ENCODE measurements around the gene PKP4. TPM values are rescaled to one million over a fixed set of nuclear protein-coding genes. Genes with fewer than 3 reads are reported as not detected.

PKP4 gene
- total and polyA plus RNA-seq, 4 experiments from 2014 or later: 1.4 to 39.3 (median 19.1) TPM

DNA sequence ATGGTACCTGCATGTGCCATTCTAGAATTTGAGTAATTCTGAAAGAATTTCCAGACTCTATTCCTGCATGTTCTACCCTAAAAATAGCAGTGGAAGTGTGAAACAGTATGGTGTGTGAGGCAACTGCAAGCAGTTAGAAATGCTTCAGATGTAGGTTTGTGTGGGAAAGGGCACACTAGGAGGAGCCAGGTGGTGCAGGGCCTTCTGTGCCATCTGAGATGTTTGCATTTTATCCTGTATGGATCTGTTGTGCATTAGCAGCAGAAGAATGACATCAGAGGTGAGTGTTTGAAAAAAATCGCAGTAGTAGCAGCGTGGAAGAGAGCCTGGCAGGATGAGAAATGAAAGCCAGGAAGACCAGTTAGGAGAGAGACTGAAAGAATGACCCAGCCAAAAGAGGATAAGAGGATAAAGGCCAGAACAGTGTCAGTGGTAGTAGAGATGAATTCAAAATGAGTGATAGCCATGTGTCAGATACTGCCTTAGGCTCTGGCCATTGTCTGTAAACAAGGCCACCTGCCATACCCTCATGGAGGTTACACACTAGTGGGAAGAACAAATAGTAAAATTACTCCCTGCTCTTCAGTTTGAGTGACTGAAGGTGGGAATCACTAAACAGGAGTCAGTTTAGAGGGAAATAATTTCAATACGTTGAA, 142.2 kb downstream of the PKP4 start:
- ChIA-PET CTCF (ENCODE audit: partially characterized antibody) (no interaction called here), POLR2A (ENCODE audit: partially characterized antibody) (no interaction called here)
- H3K9me3 ChIP-seq (ENCODE audit: control insufficient read depth in 1 of 2, low read length in 2 of 2): no peaks in the 10 kb centered on the region
- DNase-seq: no peak
- Mint-ChIP-seq H3K27me3 (no peaks in the 10 kb centered on the region), H3K9me3 (no peaks in the 10 kb centered on the region), H3K4me1 (peaks cover 0 to 7% (median under 1%) of the 10 kb centered on the region in 4 donors), H3K36me3 (peaks cover 2 to 23% of the 10 kb centered on the region in 2 donors), H3K4me3 (no peak overlapping the region), H3K27ac (no peak overlapping the region)
- H3K4me1 ChIP-seq (ENCODE audit: insufficient read depth, low read length): no peaks in the 10 kb centered on the region
- intact Hi-C loops (cut with micrococcal nuclease): no loop called here
- no peak overlapping the region for H3K27ac ChIP-seq (ENCODE audit: low read depth, low read length)
- H3K27me3 ChIP-seq (ENCODE audit: insufficient read depth, low read length): no peaks in the 10 kb centered on the region
- H3K36me3 ChIP-seq (ENCODE audit: insufficient read depth, low read length): no peaks in the 10 kb centered on the region
- H3K4me3 ChIP-seq (ENCODE audit: low read length in 2 of 2): no peak overlapping the region

DNA sequence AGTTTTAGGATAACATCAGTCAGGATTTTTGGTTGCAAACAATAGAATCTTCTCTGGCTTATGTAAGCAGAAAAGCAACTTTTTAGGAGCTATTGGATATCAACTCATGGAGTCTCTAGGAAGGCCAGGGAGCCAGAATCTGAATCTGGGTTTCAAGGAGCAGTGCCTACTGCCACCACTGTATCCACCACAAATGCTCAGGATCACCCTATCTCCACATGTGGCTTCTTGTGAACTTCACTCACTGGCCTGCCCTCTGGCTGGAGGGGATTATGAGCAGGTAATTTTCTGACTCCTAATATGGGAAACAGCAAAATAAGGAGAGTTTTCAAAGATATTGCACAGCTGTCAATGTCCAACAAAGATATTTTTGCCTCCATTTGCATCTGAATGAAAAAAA, 142.9 kb downstream of the PKP4 start:
- H3K36me3 Mint-ChIP-seq: peaks cover 6 to 29% of the 10 kb centered on the region in 2 donors
- no peak overlapping the region for H3K4me3 Mint-ChIP-seq
- Histone ChIP-seq H3K27ac (ENCODE audit: low read depth, low read length) (no peak overlapping the region), H3K9me3 (ENCODE audit: control insufficient read depth in 1 of 2, low read length in 2 of 2) (no peaks in the 10 kb centered on the region), H3K4me3 (ENCODE audit: low read length in 2 of 2) (no peak overlapping the region), H3K4me1 (ENCODE audit: insufficient read depth, low read length) (no peaks in the 10 kb centered on the region), H3K36me3 (ENCODE audit: insufficient read depth, low read length) (no peaks in the 10 kb centered on the region), H3K27me3 (ENCODE audit: insufficient read depth, low read length) (no peaks in the 10 kb centered on the region)
- intact Hi-C loops (cut with micrococcal nuclease): no loop called here
- ChIA-PET CTCF (ENCODE audit: partially characterized antibody) (no interaction called here), POLR2A (ENCODE audit: partially characterized antibody) (no interaction called here)
- H3K4me1 Mint-ChIP-seq: peaks cover 0 to 7% (median under 1%) of the 10 kb centered on the region in 4 donors
- H3K27me3 Mint-ChIP-seq: no peaks in the 10 kb centered on the region
- DNase-seq: no peak
- peaks cover 0 to 1% (median 0%) of the 10 kb centered on the region in 8 donors for H3K9me3 Mint-ChIP-seq
- H3K27ac Mint-ChIP-seq: no peak overlapping the region

DNA sequence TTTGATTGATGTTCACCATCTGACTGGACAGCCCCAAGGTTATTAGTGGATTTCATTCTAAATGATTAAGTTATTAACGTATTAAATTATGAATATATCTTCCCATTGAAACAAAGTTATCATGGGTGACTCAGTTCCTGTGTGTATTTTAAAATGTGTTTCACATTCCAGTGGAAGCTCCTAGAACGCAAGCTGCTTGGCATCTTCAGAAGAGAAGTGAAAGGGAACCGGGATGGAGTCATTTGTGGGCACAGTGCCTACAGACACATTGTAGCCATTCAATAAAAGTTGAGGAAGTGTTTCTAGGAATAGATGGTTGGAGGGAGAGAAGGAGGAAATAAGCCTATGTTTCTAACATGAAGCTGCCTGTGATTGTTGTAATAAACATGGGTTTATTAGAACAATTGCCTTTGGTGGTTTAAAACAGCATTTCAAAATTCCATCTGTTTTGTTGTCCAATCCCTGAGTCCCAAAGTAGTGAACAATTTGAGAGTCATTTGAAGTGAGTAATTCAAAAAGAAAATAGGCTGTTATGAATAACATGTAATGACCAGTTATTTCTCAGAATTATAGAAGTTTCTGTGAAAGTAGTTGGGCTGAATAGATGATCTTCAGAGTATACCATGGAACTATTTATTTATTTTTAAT, 143.5 kb downstream of the PKP4 start:
- DNase-seq: no peak
- intact Hi-C loops (cut with micrococcal nuclease): no loop called here
- peaks cover 0 to 1% (median 0%) of the 10 kb centered on the region in 8 donors for H3K9me3 Mint-ChIP-seq
- H3K4me3 Mint-ChIP-seq: no peak overlapping the region
- ChIA-PET CTCF (ENCODE audit: partially characterized antibody) (interaction anchor here (1.3 kb wide), 1 partner anchor 24 kb away, joined by 3 read pairs; no protein-coding TSS in a partner anchor), POLR2A (ENCODE audit: partially characterized antibody) (no interaction called here)
- H3K36me3 Mint-ChIP-seq: peaks cover 6 to 26% of the 10 kb centered on the region in 2 donors
- Histone ChIP-seq H3K9me3 (ENCODE audit: control insufficient read depth in 1 of 2, low read length in 2 of 2) (no peaks in the 10 kb centered on the region), H3K36me3 (ENCODE audit: insufficient read depth, low read length) (no peaks in the 10 kb centered on the region), H3K4me3 (ENCODE audit: low read length in 2 of 2) (no peak overlapping the region), H3K27me3 (ENCODE audit: insufficient read depth, low read length) (no peaks in the 10 kb centered on the region), H3K4me1 (ENCODE audit: insufficient read depth, low read length) (no peaks in the 10 kb centered on the region), H3K27ac (ENCODE audit: low read depth, low read length) (no peak overlapping the region)
- no peaks in the 10 kb centered on the region for H3K27me3 Mint-ChIP-seq
- H3K27ac Mint-ChIP-seq: no peak overlapping the region
- peaks cover 0 to 7% (median under 1%) of the 10 kb centered on the region in 4 donors for H3K4me1 Mint-ChIP-seq

DNA sequence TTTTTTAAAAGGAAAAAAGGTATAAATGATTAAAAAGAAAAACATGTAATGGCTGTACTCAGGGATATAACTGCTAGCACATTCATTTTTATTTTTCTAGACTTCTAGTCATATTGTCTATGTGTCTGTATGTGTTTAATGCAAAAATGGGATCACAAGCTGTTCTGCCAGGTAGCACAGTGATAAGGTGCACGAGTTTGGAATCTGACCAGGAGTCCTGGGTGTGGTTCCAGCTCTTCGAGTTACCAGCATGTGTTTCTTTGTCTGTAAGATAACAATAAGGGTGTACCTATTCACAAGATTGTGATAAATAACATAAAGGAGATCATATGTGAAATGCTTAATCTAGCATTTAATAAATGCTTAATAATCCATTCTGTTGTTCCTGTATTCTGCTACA, 145.3 kb downstream of the PKP4 start:
- H3K27ac ChIP-seq (ENCODE audit: low read depth, low read length): no peak overlapping the region
- Mint-ChIP-seq H3K27me3 (no peaks in the 10 kb centered on the region), H3K27ac (no peak overlapping the region), H3K4me3 (no peak overlapping the region), H3K36me3 (peaks cover 8 to 23% of the 10 kb centered on the region in 2 donors), H3K4me1 (peaks cover 0 to 7% (median under 1%) of the 10 kb centered on the region in 4 donors), H3K9me3 (peaks cover 0 to 1% (median 0%) of the 10 kb centered on the region in 8 donors)
- CTCF ChIA-PET (ENCODE audit: partially characterized antibody): interaction anchor here (1.3 kb wide), 1 partner anchor 17 kb away, joined by 3 read pairs; no protein-coding TSS in a partner anchor
- H3K9me3 ChIP-seq (ENCODE audit: control insufficient read depth in 1 of 2, low read length in 2 of 2): no peaks in the 10 kb centered on the region
- no peaks in the 10 kb centered on the region for H3K4me1 ChIP-seq (ENCODE audit: insufficient read depth, low read length)
- intact Hi-C loops (cut with micrococcal nuclease): no loop called here
- no peaks in the 10 kb centered on the region for H3K36me3 ChIP-seq (ENCODE audit: insufficient read depth, low read length)
- POLR2A ChIA-PET (ENCODE audit: partially characterized antibody): no interaction called here
- no peak overlapping the region for H3K4me3 ChIP-seq (ENCODE audit: low read length in 2 of 2)
- DNase-seq: no peak
- no peaks in the 10 kb centered on the region for H3K27me3 ChIP-seq (ENCODE audit: insufficient read depth, low read length)

DNA sequence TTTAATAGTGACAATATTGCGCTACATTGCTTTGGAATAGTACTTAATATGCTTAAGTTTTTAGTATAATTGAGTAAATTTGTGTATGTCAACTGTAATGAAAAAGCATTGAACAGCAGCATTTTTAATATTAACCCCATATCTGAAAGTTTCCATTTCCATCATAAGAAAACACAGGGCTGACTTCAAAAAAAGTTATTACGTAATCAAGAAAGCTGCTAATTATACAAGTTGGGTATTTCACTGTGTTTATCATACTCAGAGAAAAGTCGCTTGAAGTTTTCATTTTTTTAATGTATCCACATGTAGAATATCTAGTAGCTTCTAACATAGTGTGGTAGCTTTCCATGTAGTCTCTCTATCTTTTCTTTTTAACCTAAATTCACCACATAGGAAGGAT, 146.5 kb downstream of the PKP4 start:
- Mint-ChIP-seq H3K4me1 (peaks cover 0 to 7% (median under 1%) of the 10 kb centered on the region in 4 donors), H3K4me3 (no peak overlapping the region), H3K27me3 (no peaks in the 10 kb centered on the region), H3K36me3 (peaks cover 8 to 20% of the 10 kb centered on the region in 2 donors), H3K9me3 (peaks cover 0 to 1% (median 0%) of the 10 kb centered on the region in 8 donors), H3K27ac (no peak overlapping the region)
- no peak for DNase-seq
- Histone ChIP-seq H3K4me1 (ENCODE audit: insufficient read depth, low read length) (no peaks in the 10 kb centered on the region), H3K27me3 (ENCODE audit: insufficient read depth, low read length) (no peaks in the 10 kb centered on the region), H3K9me3 (ENCODE audit: control insufficient read depth in 1 of 2, low read length in 2 of 2) (no peaks in the 10 kb centered on the region), H3K27ac (ENCODE audit: low read depth, low read length) (no peak overlapping the region), H3K36me3 (ENCODE audit: insufficient read depth, low read length) (no peaks in the 10 kb centered on the region), H3K4me3 (ENCODE audit: low read length in 2 of 2) (no peak overlapping the region)
- intact Hi-C loops (cut with micrococcal nuclease): no loop called here
- POLR2A ChIA-PET (ENCODE audit: partially characterized antibody): no interaction called here
- CTCF ChIA-PET (ENCODE audit: partially characterized antibody): interaction anchor here (1.3 kb wide), 1 partner anchor 16 kb away, joined by 3 read pairs; no protein-coding TSS in a partner anchor

DNA sequence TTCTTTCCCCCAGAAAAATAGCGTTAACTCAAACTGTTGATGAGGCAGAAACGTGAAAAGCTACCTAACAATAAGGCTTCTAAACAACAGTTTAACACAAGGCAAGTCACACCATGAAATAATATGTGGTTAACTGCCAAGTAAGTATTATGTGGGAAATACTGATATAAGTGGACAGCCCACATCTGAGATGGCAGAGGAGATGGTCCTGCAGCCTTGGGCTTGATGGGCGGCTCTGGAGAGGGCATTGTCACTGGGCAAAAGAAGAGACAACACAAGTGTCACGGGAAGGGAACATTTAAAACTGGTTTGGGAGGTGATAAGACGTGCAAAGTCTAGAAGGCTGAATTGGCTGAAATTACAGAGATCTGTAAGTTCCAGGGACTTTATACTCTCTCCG, 147.2 kb downstream of the PKP4 start:
- Mint-ChIP-seq H3K36me3 (peaks cover 8 to 18% of the 10 kb centered on the region in 2 donors), H3K9me3 (peaks cover 0 to 1% (median 0%) of the 10 kb centered on the region in 8 donors), H3K27ac (no peak overlapping the region), H3K4me3 (no peak overlapping the region), H3K27me3 (no peaks in the 10 kb centered on the region), H3K4me1 (peaks cover 0 to 4% (median under 1%) of the 10 kb centered on the region in 4 donors)
- no peaks in the 10 kb centered on the region for H3K36me3 ChIP-seq (ENCODE audit: insufficient read depth, low read length)
- intact Hi-C loops (cut with micrococcal nuclease): no loop called here
- no peak overlapping the region for H3K27ac ChIP-seq (ENCODE audit: low read depth, low read length)
- H3K27me3 ChIP-seq (ENCODE audit: insufficient read depth, low read length): no peaks in the 10 kb centered on the region
- ChIA-PET POLR2A (ENCODE audit: partially characterized antibody) (no interaction called here), CTCF (ENCODE audit: partially characterized antibody) (no interaction called here)
- no peaks in the 10 kb centered on the region for H3K4me1 ChIP-seq (ENCODE audit: insufficient read depth, low read length)
- no peaks in the 10 kb centered on the region for H3K9me3 ChIP-seq (ENCODE audit: control insufficient read depth in 1 of 2, low read length in 2 of 2)
- H3K4me3 ChIP-seq (ENCODE audit: low read length in 2 of 2): no peak overlapping the region
- DNase-seq: no peak

DNA sequence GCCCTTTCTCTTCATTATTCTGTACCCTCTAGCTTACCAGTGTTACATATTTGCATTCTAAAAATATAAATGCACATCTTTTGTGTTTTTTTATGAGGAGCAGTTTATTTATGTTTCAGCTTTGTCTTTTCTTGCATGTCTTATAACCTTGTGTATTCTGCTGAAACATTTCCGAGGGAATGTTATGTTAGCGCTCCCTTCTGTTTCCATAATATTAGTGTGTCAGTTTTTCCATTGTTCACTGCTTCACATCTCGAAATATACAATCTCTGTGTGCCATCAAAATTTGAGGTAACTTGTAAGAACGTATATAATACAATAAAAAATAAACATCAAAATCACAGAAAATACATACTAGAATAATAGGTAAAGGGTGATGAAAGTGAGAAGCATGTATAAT, 153.3 kb downstream of the PKP4 start:
- no peak for DNase-seq
- Mint-ChIP-seq H3K9me3 (peaks cover 0 to 2% (median 0%) of the 10 kb centered on the region in 8 donors), H3K4me1 (no peaks in the 10 kb centered on the region), H3K36me3 (peaks cover 2 to 4% of the 10 kb centered on the region in 2 donors), H3K27ac (no peak overlapping the region), H3K27me3 (no peaks in the 10 kb centered on the region), H3K4me3 (no peak overlapping the region)
- intact Hi-C loops (cut with micrococcal nuclease): no loop called here
- POLR2A ChIA-PET (ENCODE audit: partially characterized antibody): no interaction called here
- CTCF ChIA-PET (ENCODE audit: partially characterized antibody): interaction anchor here (1.1 kb wide), 1 partner anchor 9 kb away, joined by 5 read pairs; no protein-coding TSS in a partner anchor
- no peaks in the 10 kb centered on the region for H3K4me1 ChIP-seq (ENCODE audit: insufficient read depth, low read length)
- no peak overlapping the region for H3K27ac ChIP-seq (ENCODE audit: low read depth, low read length)
- no peak overlapping the region for H3K4me3 ChIP-seq (ENCODE audit: low read length in 2 of 2)
- H3K9me3 ChIP-seq (ENCODE audit: control insufficient read depth in 1 of 2, low read length in 2 of 2): no peaks in the 10 kb centered on the region
- H3K27me3 ChIP-seq (ENCODE audit: insufficient read depth, low read length): no peaks in the 10 kb centered on the region
- no peaks in the 10 kb centered on the region for H3K36me3 ChIP-seq (ENCODE audit: insufficient read depth, low read length)
